Esophagus muscularis mucosa (tissue), 4 donors: Measurements from ENCODE around the gene CYP46A1.

Source experiments
- CTCF ChIP-seq, 3 experiments: fragments of 200-600 bp in 2 of 3; fragments of 450-650 bp in 1 of 3; sonication (generic) in 2 of 3; IDR thresholded peaks; one replicate each; pipeline ENCODE4 v1.5.1; 2017 to 2019; ENCODE audit warnings: antibody characterized with exemption in 3 of 3, mild to moderate bottlenecking in 2 of 3, moderate library complexity in 1 of 3
- EP300 ChIP-seq: sonication (generic); formaldehyde crosslinking; IDR thresholded peaks from one replicate; pipeline ENCODE4 v1.6.1; 2017; ENCODE audit warnings: antibody characterized with exemption
- POLR2A ChIP-seq: fragments of 450-650 bp; IDR thresholded peaks from one replicate; pipeline ENCODE4 v1.6.1; 2017; ENCODE audit warnings: antibody characterized with exemption, moderate library complexity, mild to moderate bottlenecking, low read depth
- POLR2AphosphoS5 ChIP-seq, 2 donors: sonication (generic); formaldehyde crosslinking; IDR thresholded peaks; one replicate each; pipeline ENCODE4 v1.6.1; 2017; ENCODE audit warnings: antibody characterized with exemption in 2 of 2

- TF ChIP-seq POLR2A (no peak), POLR2AphosphoS5 (IDR thresholded peaks at IDR 0.05) (no peak), CTCF (IDR thresholded peaks at IDR 0.05) (no peak), EP300 (no peak)
These were observed 5.5 kb downstream of the CYP46A1 start for GRCh38 chr14:99689266-99690236.
